HepG2 (cell line): ENCODE results near the gene CRAMP1. TPM values are rescaled to one million over a fixed set of nuclear protein-coding genes. Genes with fewer than 3 reads are reported as not detected.

Experiments used
- ARID4A ChIP-seq: sonication (generic); formaldehyde crosslinking; IDR thresholded peaks from 2 replicates; pipeline ENCODE4 v1.5.0; 2020; ENCODE audit warnings: mild to moderate bottlenecking, missing genetic modification reagents, borderline replicate concordance
- ETV5 ChIP-seq: IDR thresholded peaks from 2 replicates; pipeline ENCODE4 v1.6.1; 2018; ENCODE audit warnings: missing biosample characterization, missing genetic modification reagents, inconsistent platforms, borderline replicate concordance
- HDAC1 ChIP-seq: sonication (generic); formaldehyde crosslinking; IDR thresholded peaks from 2 replicates; pipeline ENCODE4 v1.5.1; 2020; ENCODE audit warnings: mild to moderate bottlenecking, missing genetic modification reagents
- SALL2 ChIP-seq: sonication (generic); formaldehyde crosslinking; IDR thresholded peaks from 2 replicates; pipeline ENCODE4 v1.8.1; 2023; ENCODE audit warnings: mild to moderate bottlenecking, missing genetic modification reagents, inconsistent platforms
- SAP130 ChIP-seq: IDR thresholded peaks from 2 replicates; pipeline ENCODE4 v1.6.1; 2016; ENCODE audit warnings: low read depth
- TRAFD1 ChIP-seq: sonication (generic); formaldehyde crosslinking; IDR thresholded peaks from 2 replicates; pipeline ENCODE4 v1.5.1; 2020; ENCODE audit warnings: missing genetic modification reagents, mild to moderate bottlenecking, borderline replicate concordance
- ZBTB10 ChIP-seq: sonication (generic); formaldehyde crosslinking; IDR thresholded peaks from 2 replicates; pipeline ENCODE4 v1.4.0; 2020; ENCODE audit warnings: missing genetic modification reagents, borderline replicate concordance
- ZFY ChIP-seq: sonication (generic); formaldehyde crosslinking; IDR thresholded peaks from 2 replicates; pipeline ENCODE4 v1.4.0; 2020; ENCODE audit warnings: missing genetic modification reagents
- ZNF280D ChIP-seq: sonication (generic); formaldehyde crosslinking; IDR thresholded peaks from 2 replicates; pipeline ENCODE4 v1.5.1; 2020; ENCODE audit warnings: mild to moderate bottlenecking, missing genetic modification reagents
- polyA plus RNA-seq, 8 experiments: library from polyadenylated mRNA; depleted of rRNA in 3 of 8; stranded (reverse) in 7 of 8; unstranded in 1 of 8; fragments of >200 nt; fragmentation: Illumina TruSeq in 4 of 8; extraction: Trizol in 4 of 8; gene quantifications; 2 replicates each; pipeline versions ENCODE4 v1.2.1 to v1.2.3, GENCODE V29; 2011 to 2016; ENCODE audit warnings: low read depth in 4 of 8, missing spikeins in 1 of 8, mixed read lengths in 1 of 8; ENCODE audit not compliant: insufficient read depth in 1 of 8
- total RNA-seq, 5 experiments: library from RNA; depleted of rRNA; stranded (reverse); fragments of >200 nt; fragmentation: Illumina TruSeq; extraction: Trizol; gene quantifications; 2 replicates each; pipeline ENCODE4 v1.2.3, GENCODE V29; 2016; ENCODE audit warnings: low read depth in 1 of 5
- TF ChIP-seq, protein P1 (sequence below): IDR thresholded peaks from 2 replicates; pipeline ENCODE4 v1.4.0; 2020; ENCODE audit warnings: mild to moderate bottlenecking, missing genetic modification reagents

The CRAMP1 gene
- total and polyA plus RNA-seq, 2 of the 13 experiments (the other 11 are each of a cell fraction or from before 2014, with no cell fraction given): 6.8 to 9.7 TPM

- TF ChIP-seq, protein P1, sequence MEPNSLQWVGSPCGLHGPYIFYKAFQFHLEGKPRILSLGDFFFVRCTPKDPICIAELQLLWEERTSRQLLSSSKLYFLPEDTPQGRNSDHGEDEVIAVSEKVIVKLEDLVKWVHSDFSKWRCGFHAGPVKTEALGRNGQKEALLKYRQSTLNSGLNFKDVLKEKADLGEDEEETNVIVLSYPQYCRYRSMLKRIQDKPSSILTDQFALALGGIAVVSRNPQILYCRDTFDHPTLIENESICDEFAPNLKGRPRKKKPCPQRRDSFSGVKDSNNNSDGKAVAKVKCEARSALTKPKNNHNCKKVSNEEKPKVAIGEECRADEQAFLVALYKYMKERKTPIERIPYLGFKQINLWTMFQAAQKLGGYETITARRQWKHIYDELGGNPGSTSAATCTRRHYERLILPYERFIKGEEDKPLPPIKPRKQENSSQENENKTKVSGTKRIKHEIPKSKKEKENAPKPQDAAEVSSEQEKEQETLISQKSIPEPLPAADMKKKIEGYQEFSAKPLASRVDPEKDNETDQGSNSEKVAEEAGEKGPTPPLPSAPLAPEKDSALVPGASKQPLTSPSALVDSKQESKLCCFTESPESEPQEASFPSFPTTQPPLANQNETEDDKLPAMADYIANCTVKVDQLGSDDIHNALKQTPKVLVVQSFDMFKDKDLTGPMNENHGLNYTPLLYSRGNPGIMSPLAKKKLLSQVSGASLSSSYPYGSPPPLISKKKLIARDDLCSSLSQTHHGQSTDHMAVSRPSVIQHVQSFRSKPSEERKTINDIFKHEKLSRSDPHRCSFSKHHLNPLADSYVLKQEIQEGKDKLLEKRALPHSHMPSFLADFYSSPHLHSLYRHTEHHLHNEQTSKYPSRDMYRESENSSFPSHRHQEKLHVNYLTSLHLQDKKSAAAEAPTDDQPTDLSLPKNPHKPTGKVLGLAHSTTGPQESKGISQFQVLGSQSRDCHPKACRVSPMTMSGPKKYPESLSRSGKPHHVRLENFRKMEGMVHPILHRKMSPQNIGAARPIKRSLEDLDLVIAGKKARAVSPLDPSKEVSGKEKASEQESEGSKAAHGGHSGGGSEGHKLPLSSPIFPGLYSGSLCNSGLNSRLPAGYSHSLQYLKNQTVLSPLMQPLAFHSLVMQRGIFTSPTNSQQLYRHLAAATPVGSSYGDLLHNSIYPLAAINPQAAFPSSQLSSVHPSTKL (CRISPR knock-in tag): peak; percentile 46
- TF ChIP-seq HDAC1: peak; percentile 34; the same call in 1 of the 2 replicates
- no peak for TF ChIP-seq TRAFD1 (CRISPR knock-in tag)
- no peak for TF ChIP-seq ETV5 (CRISPR knock-in tag)
- peak; percentile 74 for TF ChIP-seq SAP130 (CRISPR knock-in tag)
- TF ChIP-seq ARID4A (CRISPR knock-in tag): peak; percentile 32; the same call in 1 of the 2 replicates
- TF ChIP-seq ZBTB10 (CRISPR knock-in tag): no peak
- no peak for TF ChIP-seq SALL2 (CRISPR knock-in tag)
- peak; percentile 38; the same call in 1 of the 2 replicates for TF ChIP-seq ZFY
- TF ChIP-seq ZNF280D (CRISPR knock-in tag): peak; percentile 42; the same call in 1 of the 2 replicates
These were observed 95.1 kb downstream of the CRAMP1 start (continued) for GRCh38 chr16:1707193-1707790.
